RWPE1 (cell line): Measurements from ENCODE around the gene CSMD2.

ENCODE experiments used
- CTCF ChIA-PET: fragments of 350-600 bp; sonication (Branson Sonifier 250); formaldehyde crosslinking; extraction: SDS; loops from one replicate; lab custom pipeline; 2021; lab: Yijun Ruan, JAX
- POLR2A ChIA-PET: fragments of 400-600 bp; formaldehyde crosslinking; extraction: SDS; loops from one replicate; lab custom pipeline; 2020; ENCODE audit warnings: antibody characterized with exemption; ENCODE audit not compliant: low non-redundant PET; lab: Yijun Ruan, JAX
- DNase-seq: peaks from one replicate; pipeline ENCODE4 v3.0.0; 2012; ENCODE audit warnings: low spot score
- H3K27ac ChIP-seq: fragments of 450-650 bp; 2 replicates; pipeline ENCODE4 v1.5.1; 2017
- CTCF ChIP-seq: fragments of 450-650 bp; conservative IDR thresholded peaks from 2 replicates; pipeline ENCODE4 v1.5.1; 2017; ENCODE audit warnings: low read depth, mild to moderate bottlenecking

The CSMD2 gene

GRCh38 chr1:33650708-33651107 is 514.3 kb downstream of the CSMD2 start:
- no peak for DNase-seq
- POLR2A ChIA-PET = no interaction called here
- TF ChIP-seq CTCF = no peak
- CTCF ChIA-PET = no interaction called here
- no peak overlapping the region for H3K27ac ChIP-seq

- POLR2A ChIA-PET = no interaction called here
- H3K27ac ChIP-seq = no peak overlapping the region
- DNase-seq = no peak
- TF ChIP-seq CTCF = no peak
- CTCF ChIA-PET = no interaction called here
Observed at GRCh38 chr1:33649759-33650158, 515.3 kb downstream of the CSMD2 start.

GRCh38 chr1:33643216-33643615 is 521.8 kb downstream of the CSMD2 start:
- no peak for DNase-seq
- H3K27ac ChIP-seq = no peak overlapping the region
- TF ChIP-seq CTCF = no peak
- CTCF ChIA-PET = no interaction called here
- POLR2A ChIA-PET = no interaction called here

GRCh38 chr1:33641104-33641830 is 523.8 kb downstream of the CSMD2 start:
- CTCF ChIA-PET = interaction anchor here (1.0 kb wide), 1 partner anchor 1101 kb away, joined by 3 read pairs; no protein-coding TSS in a partner anchor
- DNase-seq = peak; percentile 38
- POLR2A ChIA-PET = no interaction called here
- no peak overlapping the region for H3K27ac ChIP-seq
- TF ChIP-seq CTCF = no peak

- no peak for DNase-seq
- ChIA-PET POLR2A (no interaction called here), CTCF (interaction anchor here (1.0 kb wide), 1 partner anchor 1102 kb away, joined by 3 read pairs; no protein-coding TSS in a partner anchor)
- TF ChIP-seq CTCF = no peak
- no peak overlapping the region for H3K27ac ChIP-seq
Observed at GRCh38 chr1:33640114-33640660, 524.8 kb downstream of the CSMD2 start.

- DNase-seq = no peak
- TF ChIP-seq CTCF = no peak
- ChIA-PET POLR2A (no interaction called here), CTCF (no interaction called here)
- no peak overlapping the region for H3K27ac ChIP-seq
Observed at GRCh38 chr1:33637846-33638440, 527.1 kb downstream of the CSMD2 start.
